ENCODE measurements around the gene IL17C. TPM values are rescaled to one million over a fixed set of nuclear protein-coding genes. Genes with fewer than 3 reads are reported as not detected.
A peak's percentile ranks its signal among the peaks of the same experiment; 100 is the strongest.

Gene IL17C
- total RNA-seq, 1 experiment from 2014 or later = 0.31 TPM

DNA sequence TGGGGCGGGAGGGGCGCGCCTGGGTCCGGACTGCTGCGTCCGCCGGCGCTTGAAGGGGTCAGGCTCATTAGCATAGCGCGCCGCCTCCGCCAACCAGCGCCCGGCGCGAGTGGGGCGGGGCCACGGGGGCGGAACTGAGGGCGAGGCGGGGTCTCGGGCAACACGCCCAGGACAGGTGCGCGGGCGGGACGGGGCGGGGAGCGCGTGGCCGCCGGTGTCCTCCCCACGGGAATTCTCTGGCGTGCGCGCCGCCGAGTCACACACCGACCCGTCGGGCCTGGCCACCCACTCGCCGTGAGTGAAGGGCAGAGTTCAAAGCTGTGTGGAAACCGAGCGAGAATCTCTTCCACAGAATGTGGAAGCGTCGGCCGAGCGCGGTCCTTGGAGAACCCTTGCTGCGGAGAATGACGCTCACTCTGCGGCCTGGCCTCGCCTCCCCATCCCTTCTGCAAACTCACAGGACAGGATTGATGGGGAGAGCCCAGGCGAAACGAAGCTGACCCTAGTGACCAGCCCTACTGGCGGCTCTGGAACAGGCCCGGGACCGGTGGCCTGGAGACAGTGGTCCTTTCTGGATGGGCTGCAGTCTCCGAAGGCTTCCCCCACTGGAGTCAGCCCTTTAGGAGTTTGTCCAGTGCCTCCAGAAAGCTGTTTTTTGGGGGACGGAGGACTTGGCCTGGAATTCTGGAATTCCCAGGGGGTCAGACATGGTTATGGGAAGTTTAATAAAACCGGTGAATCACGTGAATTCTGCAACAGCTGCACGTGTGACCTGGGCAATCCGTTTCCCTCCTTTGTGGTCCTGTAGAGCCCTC is 48.3 kb downstream of the IL17C start, which contains the start of gene SNAI3:
Gene SNAI3, minus strand, starts transcription at position 69 of the 815 bp plus-strand sequence. CDS start 101 bp downstream, outside the sequence.
- Histone ChIP-seq H4K20me1 (ENCODE audit: control insufficient read depth, insufficient read depth, insufficient read length) (no peaks in the 10 kb centered on the region), H2BK5ac (ENCODE audit: insufficient read length, low read length) (no peak within 1 kb of the TSS), H3K27ac (ENCODE audit: insufficient read length, low read depth, low read length) (no peak within 1 kb of the TSS), H4K91ac (ENCODE audit: insufficient read length, low read depth, low read length) (no peak within 1 kb of the TSS), H2AFZ (ENCODE audit: low read length) (no peak within 1 kb of the TSS), H3K9ac (ENCODE audit: extremely low read depth, insufficient read length, low read length) (no peak within 1 kb of the TSS), H3K4ac (ENCODE audit: low read depth, low read length) (no peak within 1 kb of the TSS), H3K9me3 (ENCODE audit: control insufficient read depth, low read depth, low read length) (no peaks in the 10 kb centered on the region), H4K5ac (ENCODE audit: insufficient read length, low read depth, low read length) (no peak within 1 kb of the TSS), H3K4me1 (ENCODE audit: insufficient read depth, low read length) (no peaks in the 10 kb centered on the region), H3K23me2 (ENCODE audit: insufficient read length, low read depth, low read length, poor library complexity, severe bottlenecking) (peaks cover 12% of the 10 kb centered on the region), H3T11ph (ENCODE audit: low read length) (no peak within 1 kb of the TSS), H3K4me2 (ENCODE audit: insufficient read depth, insufficient read length, low read length) (peak within 1 kb of the TSS; percentile 48), H3K79me1 (ENCODE audit: insufficient read depth, low read depth, low read length, poor library complexity, severe bottlenecking) (no peaks in the 10 kb centered on the region), H3K18ac (ENCODE audit: insufficient read length, low read depth, low read length) (no peak within 1 kb of the TSS), H3K14ac (ENCODE audit: insufficient read depth, low read length) (no peak within 1 kb of the TSS), H2BK120ac (ENCODE audit: low read depth, low read length, poor library complexity, severe bottlenecking) (no peak within 1 kb of the TSS), H3K79me2 (ENCODE audit: insufficient read depth, low read length) (no peaks in the 10 kb centered on the region), H3K23ac (ENCODE audit: insufficient read length, low read depth, low read length) (no peak within 1 kb of the TSS), H2BK12ac (ENCODE audit: insufficient read length, low read depth, low read length) (no peak within 1 kb of the TSS), H3K56ac (ENCODE audit: insufficient read length, low read depth, low read length) (no peak within 1 kb of the TSS), H2BK20ac (ENCODE audit: low read depth, low read length, poor library complexity, severe bottlenecking) (no peak within 1 kb of the TSS), H3K27me3 (ENCODE audit: insufficient read depth, low read length) (no peaks in the 10 kb centered on the region; the same call in 1 of the 2 replicates), H4K8ac (replicated peaks; ENCODE audit: insufficient read length, low read depth, low read length) (no peak within 1 kb of the TSS), H2BK15ac (ENCODE audit: low read depth, low read length) (no peak within 1 kb of the TSS), H2AK5ac (ENCODE audit: insufficient read length, low read length) (no peak within 1 kb of the TSS)
- DNase-seq = peak; percentile 92
- H3K27ac Mint-ChIP-seq = no peak within 1 kb of the TSS; a peak in 1 of 7 replicates
- TF ChIP-seq, protein P1, sequence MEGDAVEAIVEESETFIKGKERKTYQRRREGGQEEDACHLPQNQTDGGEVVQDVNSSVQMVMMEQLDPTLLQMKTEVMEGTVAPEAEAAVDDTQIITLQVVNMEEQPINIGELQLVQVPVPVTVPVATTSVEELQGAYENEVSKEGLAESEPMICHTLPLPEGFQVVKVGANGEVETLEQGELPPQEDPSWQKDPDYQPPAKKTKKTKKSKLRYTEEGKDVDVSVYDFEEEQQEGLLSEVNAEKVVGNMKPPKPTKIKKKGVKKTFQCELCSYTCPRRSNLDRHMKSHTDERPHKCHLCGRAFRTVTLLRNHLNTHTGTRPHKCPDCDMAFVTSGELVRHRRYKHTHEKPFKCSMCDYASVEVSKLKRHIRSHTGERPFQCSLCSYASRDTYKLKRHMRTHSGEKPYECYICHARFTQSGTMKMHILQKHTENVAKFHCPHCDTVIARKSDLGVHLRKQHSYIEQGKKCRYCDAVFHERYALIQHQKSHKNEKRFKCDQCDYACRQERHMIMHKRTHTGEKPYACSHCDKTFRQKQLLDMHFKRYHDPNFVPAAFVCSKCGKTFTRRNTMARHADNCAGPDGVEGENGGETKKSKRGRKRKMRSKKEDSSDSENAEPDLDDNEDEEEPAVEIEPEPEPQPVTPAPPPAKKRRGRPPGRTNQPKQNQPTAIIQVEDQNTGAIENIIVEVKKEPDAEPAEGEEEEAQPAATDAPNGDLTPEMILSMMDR (conservative IDR thresholded peaks at IDR 0.05) = no peak
- WGBS (ENCODE audit: extremely low coverage, insufficient read length, low lambda C conversion rate) = no CpG with 5 or more reads among the region's 65 CpGs
- no peaks in the 10 kb centered on the region for H3K36me3 Mint-ChIP-seq (ENCODE audit: insufficient read depth in 1 of 3, low read depth in 3 of 3)
- H3K4me3 Mint-ChIP-seq = peak within 1 kb of the TSS; percentile 75 to 83
- H3K27me3 Mint-ChIP-seq (ENCODE audit: low read depth) = peaks cover 39% of the 10 kb centered on the region
- no peaks in the 10 kb centered on the region for H3K9me3 Mint-ChIP-seq
- H3K4me1 Mint-ChIP-seq = peaks cover 19 to 26% of the 10 kb centered on the region in 2 experiments

All from H9 (cell line).